Panc1 (cell line): ENCODE data around the gene EPHA8.

Experiments
- REST ChIP-seq, 2 experiments: IDR thresholded peaks; 2 replicates each; pipeline ENCODE4 v1.6.1; 2011 to 2012; ENCODE audit warnings: low read depth in 2 of 2, control low read depth in 1 of 2, low read length in 1 of 2, mild to moderate bottlenecking in 1 of 2, moderate library complexity in 1 of 2; ENCODE audit not compliant: insufficient read depth in 1 of 2
- TF ChIP-seq, protein P1 (sequence below): fragments of 450-650 bp; IDR thresholded peaks from 2 replicates; pipeline ENCODE4 v1.5.1; 2017; ENCODE audit warnings: mild to moderate bottlenecking

DNA sequence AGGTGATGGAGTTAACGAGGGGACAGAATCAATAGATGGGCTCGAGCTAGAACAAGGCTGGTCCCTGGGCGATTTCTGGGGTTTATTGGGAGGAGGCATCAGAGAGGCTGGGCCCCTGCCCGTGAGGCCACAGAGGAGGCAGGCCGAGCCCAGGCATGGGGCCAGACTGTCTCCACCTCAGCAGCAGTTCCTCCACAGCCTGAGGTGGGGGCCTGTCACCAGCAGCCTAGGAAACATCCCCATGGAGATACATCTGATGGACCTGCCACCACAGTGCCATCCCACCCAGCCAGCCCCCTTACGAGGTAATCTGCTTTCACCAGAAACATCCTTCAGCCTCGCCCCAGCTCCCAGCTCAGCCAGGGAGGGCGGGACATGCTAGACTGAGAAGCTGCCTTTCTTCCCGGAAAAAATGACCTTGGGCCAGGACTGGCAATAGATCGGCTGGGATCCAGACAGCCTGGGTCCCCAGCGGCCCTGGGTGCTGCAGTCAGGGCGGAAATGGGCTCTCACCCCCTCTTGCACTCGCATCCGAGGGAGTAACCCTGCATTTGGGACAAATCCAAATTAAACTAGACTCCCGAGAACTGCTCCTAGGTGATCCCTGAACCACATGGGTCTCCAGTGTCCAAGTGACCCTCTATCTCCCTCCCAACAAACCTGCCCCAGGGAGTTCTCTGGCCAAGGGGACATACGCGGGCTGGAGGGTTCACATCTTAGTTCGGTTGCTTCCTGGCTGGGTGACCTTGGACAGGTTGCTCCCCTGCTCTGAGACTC is 10.0 kb upstream of the EPHA8 start:
- TF ChIP-seq, protein P1, sequence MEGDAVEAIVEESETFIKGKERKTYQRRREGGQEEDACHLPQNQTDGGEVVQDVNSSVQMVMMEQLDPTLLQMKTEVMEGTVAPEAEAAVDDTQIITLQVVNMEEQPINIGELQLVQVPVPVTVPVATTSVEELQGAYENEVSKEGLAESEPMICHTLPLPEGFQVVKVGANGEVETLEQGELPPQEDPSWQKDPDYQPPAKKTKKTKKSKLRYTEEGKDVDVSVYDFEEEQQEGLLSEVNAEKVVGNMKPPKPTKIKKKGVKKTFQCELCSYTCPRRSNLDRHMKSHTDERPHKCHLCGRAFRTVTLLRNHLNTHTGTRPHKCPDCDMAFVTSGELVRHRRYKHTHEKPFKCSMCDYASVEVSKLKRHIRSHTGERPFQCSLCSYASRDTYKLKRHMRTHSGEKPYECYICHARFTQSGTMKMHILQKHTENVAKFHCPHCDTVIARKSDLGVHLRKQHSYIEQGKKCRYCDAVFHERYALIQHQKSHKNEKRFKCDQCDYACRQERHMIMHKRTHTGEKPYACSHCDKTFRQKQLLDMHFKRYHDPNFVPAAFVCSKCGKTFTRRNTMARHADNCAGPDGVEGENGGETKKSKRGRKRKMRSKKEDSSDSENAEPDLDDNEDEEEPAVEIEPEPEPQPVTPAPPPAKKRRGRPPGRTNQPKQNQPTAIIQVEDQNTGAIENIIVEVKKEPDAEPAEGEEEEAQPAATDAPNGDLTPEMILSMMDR: no peak
- TF ChIP-seq REST (IDR thresholded peaks at IDR 0.05; ENCODE audit: insufficient read depth in 1 of 2, low read depth in 2 of 2, low read length in 1 of 2): no peak
